Lower leg skin (tissue), 3 donors: Measurements from ENCODE around the gene PLCH2.

Experiments
- POLR2A ChIP-seq, 2 donors: fragments of 450-650 bp; IDR thresholded peaks; one replicate each; pipeline ENCODE4 v1.6.1; 2016 to 2017; ENCODE audit warnings: antibody characterized with exemption in 2 of 2, mild to moderate bottlenecking in 1 of 2, moderate library complexity in 1 of 2
- TF ChIP-seq, protein P1 (sequence below), 3 donors: fragments of 450-650 bp; IDR thresholded peaks; one replicate each; pipeline ENCODE4 v1.5.1; 2016; ENCODE audit warnings: antibody characterized with exemption in 3 of 3, mild to moderate bottlenecking in 3 of 3, moderate library complexity in 2 of 3

DNA sequence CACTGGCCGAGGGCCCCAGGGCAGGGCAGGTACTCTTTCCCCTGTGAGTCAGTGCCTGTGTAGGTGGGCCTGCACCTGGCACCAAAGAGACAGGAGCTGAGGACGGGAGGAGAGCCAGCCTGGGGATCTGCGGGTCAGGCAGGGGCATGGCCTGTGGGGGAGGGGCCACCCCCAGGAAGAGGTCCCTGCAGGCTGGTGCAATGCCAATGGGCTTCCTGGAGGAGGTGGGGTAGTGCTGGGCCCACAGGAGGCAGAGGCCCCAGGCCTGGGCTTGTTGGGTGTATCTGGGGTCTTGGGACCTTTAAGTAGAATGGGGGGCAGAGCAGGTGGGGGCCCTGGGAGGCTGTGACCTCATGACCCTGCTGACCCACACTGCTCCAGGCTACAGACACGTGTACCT is 23.2 kb downstream of the PLCH2 start:
- TF ChIP-seq, protein P1, sequence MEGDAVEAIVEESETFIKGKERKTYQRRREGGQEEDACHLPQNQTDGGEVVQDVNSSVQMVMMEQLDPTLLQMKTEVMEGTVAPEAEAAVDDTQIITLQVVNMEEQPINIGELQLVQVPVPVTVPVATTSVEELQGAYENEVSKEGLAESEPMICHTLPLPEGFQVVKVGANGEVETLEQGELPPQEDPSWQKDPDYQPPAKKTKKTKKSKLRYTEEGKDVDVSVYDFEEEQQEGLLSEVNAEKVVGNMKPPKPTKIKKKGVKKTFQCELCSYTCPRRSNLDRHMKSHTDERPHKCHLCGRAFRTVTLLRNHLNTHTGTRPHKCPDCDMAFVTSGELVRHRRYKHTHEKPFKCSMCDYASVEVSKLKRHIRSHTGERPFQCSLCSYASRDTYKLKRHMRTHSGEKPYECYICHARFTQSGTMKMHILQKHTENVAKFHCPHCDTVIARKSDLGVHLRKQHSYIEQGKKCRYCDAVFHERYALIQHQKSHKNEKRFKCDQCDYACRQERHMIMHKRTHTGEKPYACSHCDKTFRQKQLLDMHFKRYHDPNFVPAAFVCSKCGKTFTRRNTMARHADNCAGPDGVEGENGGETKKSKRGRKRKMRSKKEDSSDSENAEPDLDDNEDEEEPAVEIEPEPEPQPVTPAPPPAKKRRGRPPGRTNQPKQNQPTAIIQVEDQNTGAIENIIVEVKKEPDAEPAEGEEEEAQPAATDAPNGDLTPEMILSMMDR (IDR thresholded peaks at IDR 0.05), result no peak
- no peak for TF ChIP-seq POLR2A (IDR thresholded peaks at IDR 0.05)
